GM12878 (cell line): Measurements from ENCODE around the gene FRMD8. TPM values are rescaled to one million over a fixed set of nuclear protein-coding genes. Genes with fewer than 3 reads are reported as not detected.
A peak's percentile ranks its signal among the peaks of the same experiment; 100 is the strongest.

Experiments used
- BRCA1 ChIP-seq: IDR thresholded peaks from 2 replicates; pipeline ENCODE4 v1.6.1; 2011; ENCODE audit warnings: low read depth, low read length, improper control_type of control experiment
- CHD4 ChIP-seq: fragments of 200-600 bp; sonication (generic); IDR thresholded peaks from 2 replicates; pipeline ENCODE4 v1.6.1; 2016; ENCODE audit warnings: mild to moderate bottlenecking
- HDAC2 ChIP-seq: fragments of 200-600 bp; sonication (generic); IDR thresholded peaks from 2 replicates; pipeline ENCODE4 v1.6.1; 2017
- IKZF1 ChIP-seq: fragments of 450-650 bp; conservative IDR thresholded peaks from 2 replicates; pipeline ENCODE4 v1.6.1; 2017; ENCODE audit warnings: antibody characterized with exemption, mild to moderate bottlenecking
- JUNB ChIP-seq: IDR thresholded peaks from 2 replicates; pipeline ENCODE4 v1.6.1; 2016; ENCODE audit warnings: antibody characterized with exemption, mild to moderate bottlenecking
- NR2C1 ChIP-seq: fragments of 450-650 bp; IDR thresholded peaks from 2 replicates; pipeline ENCODE4 v1.6.1; 2017; ENCODE audit warnings: antibody characterized with exemption, mild to moderate bottlenecking, moderate library complexity
- PAX5 ChIP-seq: IDR thresholded peaks from 2 replicates; pipeline ENCODE4 v1.6.1; 2011; ENCODE audit warnings: low read depth, low read length, borderline replicate concordance
- POU2F2 ChIP-seq: IDR thresholded peaks from 3 replicates; pipeline ENCODE4 v1.6.1; 2011; ENCODE audit warnings: low read depth, mild to moderate bottlenecking, low read length, borderline replicate concordance
- PRDM15 ChIP-seq: fragments of 450-650 bp; formaldehyde crosslinking; IDR thresholded peaks from 2 replicates; pipeline ENCODE4 v1.4.0; 2020; ENCODE audit warnings: mild to moderate bottlenecking, moderate library complexity
- RB1 ChIP-seq: fragments of 450-650 bp; formaldehyde crosslinking; IDR thresholded peaks from 2 replicates; pipeline ENCODE4 v1.6.1; 2017; ENCODE audit warnings: mild to moderate bottlenecking, borderline replicate concordance
- REST ChIP-seq: IDR thresholded peaks from 2 replicates; pipeline ENCODE4 v1.6.1; 2012; ENCODE audit warnings: mild to moderate bottlenecking, low read depth, low read length
- SUZ12 ChIP-seq: fragments of 200-600 bp; sonication (generic); IDR thresholded peaks from one replicate; pipeline ENCODE4 v1.6.1; 2018; ENCODE audit warnings: antibody characterized with exemption, mild to moderate bottlenecking; ENCODE audit not compliant: unreplicated experiment
- ZNF592 ChIP-seq: fragments of 450-650 bp; IDR thresholded peaks from 2 replicates; pipeline ENCODE4 v1.6.1; 2017; ENCODE audit warnings: mild to moderate bottlenecking, moderate library complexity
- polyA plus RNA-seq, 11 experiments: library from polyadenylated mRNA; depleted of rRNA in 4 of 11; unstranded in 6 of 11; stranded (reverse) in 5 of 11; fragments of >200 nt; fragmentation: Nextera tagmentation in 4 of 11; fragmentation: Illumina TruSeq in 1 of 11; extraction: Ambion mirVana in 4 of 11; extraction: Trizol in 1 of 11; gene quantifications; 1 replicate in 1 of 11; 2 replicates in 10 of 11; pipeline versions ENCODE4 v1.2.1 to v1.2.3, GENCODE V29; 2011 to 2016; ENCODE audit warnings: inconsistent platforms in 2 of 11, missing spikeins in 2 of 11, low read depth in 1 of 11
- total RNA-seq, 4 experiments: library from RNA; depleted of rRNA in 3 of 4; stranded (reverse); fragments of >200 nt in 3 of 4; fragmentation: Illumina TruSeq in 1 of 4; extraction: Trizol in 1 of 4; gene quantifications; 2 replicates each; pipeline versions ENCODE4 v1.2.1 to v1.2.3, GENCODE V29; 2013 to 2021
- TF ChIP-seq, protein P1 (sequence below): fragments of 450-650 bp; IDR thresholded peaks from 2 replicates; pipeline ENCODE4 v1.6.1; 2017; ENCODE audit warnings: mild to moderate bottlenecking, moderate library complexity

FRMD8 gene
- total and polyA plus RNA-seq, 10 of the 15 experiments (the other 5 are each of a cell fraction or from before 2014, with no cell fraction given), result 8.3 to 69.4 (median 28.0) TPM

DNA sequence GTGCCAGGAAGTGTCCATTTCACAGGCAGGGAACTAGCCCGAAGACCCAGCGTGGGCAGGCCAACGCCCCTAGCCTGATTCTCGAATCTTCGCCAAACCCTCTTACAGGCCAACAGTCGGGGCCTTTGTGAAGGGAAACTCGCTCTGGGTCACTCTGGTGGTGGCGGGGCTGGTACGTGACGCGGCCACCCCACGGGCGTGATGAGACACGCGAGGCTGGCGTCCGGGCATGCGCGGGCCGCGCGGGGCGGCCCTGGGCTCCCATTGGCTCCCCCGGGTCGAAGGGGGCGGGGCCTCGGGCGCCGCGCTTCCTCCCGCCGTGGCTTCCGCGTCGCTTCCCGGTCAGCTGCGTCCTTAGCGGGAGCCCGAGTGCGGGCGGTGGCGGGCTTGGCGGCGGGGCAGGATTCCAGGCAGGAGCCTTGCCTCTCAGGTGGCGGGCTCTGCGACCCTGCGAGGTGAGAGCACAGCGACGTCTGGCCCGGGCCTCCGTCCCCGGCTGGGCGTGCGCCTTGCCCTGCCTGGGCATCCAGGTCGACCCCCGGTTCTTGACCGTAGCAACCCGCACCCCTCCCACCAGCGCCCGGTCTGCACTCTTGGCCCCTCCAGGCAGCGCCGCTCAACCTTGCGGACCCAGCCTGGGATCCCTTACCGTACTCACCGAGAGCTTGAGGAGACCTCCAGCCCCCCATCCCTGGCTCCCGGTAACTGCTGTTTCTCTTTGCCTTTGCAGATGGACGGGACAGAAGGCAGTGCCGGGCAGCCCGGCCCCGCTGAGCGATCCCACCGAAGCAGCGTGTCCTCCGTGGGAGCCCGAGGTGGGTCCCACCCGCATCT, at the start of gene FRMD8 (continued):
- TF ChIP-seq, protein P1, sequence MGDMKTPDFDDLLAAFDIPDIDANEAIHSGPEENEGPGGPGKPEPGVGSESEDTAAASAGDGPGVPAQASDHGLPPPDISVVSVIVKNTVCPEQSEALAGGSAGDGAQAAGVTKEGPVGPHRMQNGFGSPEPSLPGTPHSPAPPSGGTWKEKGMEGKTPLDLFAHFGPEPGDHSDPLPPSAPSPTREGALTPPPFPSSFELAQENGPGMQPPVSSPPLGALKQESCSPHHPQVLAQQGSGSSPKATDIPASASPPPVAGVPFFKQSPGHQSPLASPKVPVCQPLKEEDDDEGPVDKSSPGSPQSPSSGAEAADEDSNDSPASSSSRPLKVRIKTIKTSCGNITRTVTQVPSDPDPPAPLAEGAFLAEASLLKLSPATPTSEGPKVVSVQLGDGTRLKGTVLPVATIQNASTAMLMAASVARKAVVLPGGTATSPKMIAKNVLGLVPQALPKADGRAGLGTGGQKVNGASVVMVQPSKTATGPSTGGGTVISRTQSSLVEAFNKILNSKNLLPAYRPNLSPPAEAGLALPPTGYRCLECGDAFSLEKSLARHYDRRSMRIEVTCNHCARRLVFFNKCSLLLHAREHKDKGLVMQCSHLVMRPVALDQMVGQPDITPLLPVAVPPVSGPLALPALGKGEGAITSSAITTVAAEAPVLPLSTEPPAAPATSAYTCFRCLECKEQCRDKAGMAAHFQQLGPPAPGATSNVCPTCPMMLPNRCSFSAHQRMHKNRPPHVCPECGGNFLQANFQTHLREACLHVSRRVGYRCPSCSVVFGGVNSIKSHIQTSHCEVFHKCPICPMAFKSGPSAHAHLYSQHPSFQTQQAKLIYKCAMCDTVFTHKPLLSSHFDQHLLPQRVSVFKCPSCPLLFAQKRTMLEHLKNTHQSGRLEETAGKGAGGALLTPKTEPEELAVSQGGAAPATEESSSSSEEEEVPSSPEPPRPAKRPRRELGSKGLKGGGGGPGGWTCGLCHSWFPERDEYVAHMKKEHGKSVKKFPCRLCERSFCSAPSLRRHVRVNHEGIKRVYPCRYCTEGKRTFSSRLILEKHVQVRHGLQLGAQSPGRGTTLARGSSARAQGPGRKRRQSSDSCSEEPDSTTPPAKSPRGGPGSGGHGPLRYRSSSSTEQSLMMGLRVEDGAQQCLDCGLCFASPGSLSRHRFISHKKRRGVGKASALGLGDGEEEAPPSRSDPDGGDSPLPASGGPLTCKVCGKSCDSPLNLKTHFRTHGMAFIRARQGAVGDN, result peak; percentile 98
- TF ChIP-seq POU2F2, result no peak
- TF ChIP-seq IKZF1, result peak; percentile 91
- TF ChIP-seq CHD4, result no peak
- peak; percentile 86; the same call in 1 of the 2 replicates for TF ChIP-seq ZNF592
- TF ChIP-seq PAX5, result no peak
- no peak for TF ChIP-seq SUZ12
- TF ChIP-seq HDAC2, result no peak
- no peak for TF ChIP-seq BRCA1
- TF ChIP-seq NR2C1, result 0 out of 2 replicates have a peak, but pooled peaks have one; percentile 22
- no peak for TF ChIP-seq RB1
- TF ChIP-seq REST, result no peak
- TF ChIP-seq PRDM15, result no peak
- no peak for TF ChIP-seq JUNB
